Kidney (tissue), 14 donors: Measurements from ENCODE around the gene ADARB1. TPM values are rescaled to one million over a fixed set of nuclear protein-coding genes. Genes with fewer than 3 reads are reported as not detected.

Experiments
- DNase-seq, 5 donors: peaks; one replicate each; pipeline ENCODE4 v3.0.0-alpha.2; 2013 to 2020
- FAIRE-seq: peaks from 2 replicates; lab custom pipeline; 2012; peaks lifted over from hg19 to GRCh38; lab: Jason Lieb, UNC
- H3K27ac ChIP-seq, 2 donors: one replicate each; pipeline ENCODE4 v1.7.0; 2013; ENCODE audit warnings: low read depth in 2 of 2, low read length in 2 of 2, inconsistent platforms in 1 of 2
- H3K27me3 ChIP-seq: one replicate; pipeline ENCODE4 v1.7.1; 2013; ENCODE audit warnings: low read length, inconsistent platforms; ENCODE audit not compliant: control insufficient read depth, insufficient read depth
- H3K36me3 ChIP-seq, 3 donors: one replicate each; pipeline versions ENCODE4 v1.7.0 to v1.7.1; 2013; ENCODE audit warnings: low read length in 3 of 3, control low read depth in 1 of 3, inconsistent platforms in 1 of 3; ENCODE audit not compliant: insufficient read depth in 3 of 3, control insufficient read depth in 2 of 3
- H3K4me1 ChIP-seq, 3 donors: one replicate each; pipeline versions ENCODE4 v1.7.0 to v1.7.1; 2013; ENCODE audit warnings: low read length in 3 of 3, inconsistent platforms in 1 of 3, low read depth in 1 of 3; ENCODE audit not compliant: control insufficient read depth in 2 of 3, insufficient read depth in 2 of 3
- H3K4me3 ChIP-seq, 3 donors: one replicate each; pipeline versions ENCODE4 v1.7.0 to v1.8.1; 2013; ENCODE audit warnings: low read length in 3 of 3, control low read depth in 1 of 3, inconsistent platforms in 1 of 3
- H3K9ac ChIP-seq, 3 donors: one replicate each; pipeline versions ENCODE4 v1.7.0 to v1.7.1; 2013; ENCODE audit warnings: low read length in 3 of 3, control low read depth in 1 of 3, inconsistent platforms in 1 of 3
- H3K9me3 ChIP-seq, 3 donors: one replicate each; pipeline versions ENCODE4 v1.7.0 to v1.7.1; 2013; ENCODE audit warnings: low read length in 3 of 3, control low read depth in 1 of 3, inconsistent platforms in 1 of 3; ENCODE audit not compliant: control insufficient read depth in 2 of 3, insufficient read depth in 1 of 3
- CTCF ChIP-seq: IDR thresholded peaks from 3 replicates; pipeline ENCODE4 v1.5.1; 2012; ENCODE audit warnings: mild to moderate bottlenecking, moderate library complexity, borderline replicate concordance; ENCODE audit not compliant: insufficient read depth; ENCODE audit errors: extremely low read depth
- intact Hi-C: fragments of 100-400 bp; cut with DNase I; formaldehyde crosslinking; loops from one replicate; pipeline ENCODE4 v1.11.1; 2022
- polyA plus RNA-seq: library from polyadenylated mRNA; stranded (reverse); fragments of 350-450 nt; fragmentation: Illumina TruSeq; extraction: RNeasy Lipid Tissue Mini Kit (QIAGEN cat#74804); gene quantifications from one replicate; pipeline ENCODE4 v1.2.3, GENCODE V29; 2014; ENCODE audit warnings: low read depth, low replicate concordance; ENCODE audit not compliant: insufficient read depth
- total RNA-seq: library from RNA; stranded (reverse); fragmentation: NEBNext Ultra II Directional; extraction: Animal tissue kit (Norgen Biotek cat#: 25700); gene quantifications from one replicate; pipeline ENCODE4 v1.2.1, GENCODE V29; 2021
- donor health status: control.
- donor health status: control.
- donor health status: control.
- donor health status: control.
- donor health status: control.
- donor health status: DM: yes; HTN: yes; CAD: no.
- donor health status: Normal renal cell carcinoma (clear cell type).

The ADARB1 gene
- total and polyA plus RNA-seq, 2 donors from 2014 or later, result 6.7 to 34.9 TPM

- no peak for FAIRE-seq
- no peak overlapping the region for H3K9ac ChIP-seq
- no peaks in the 10 kb centered on the region for H3K27me3 ChIP-seq
- intact Hi-C loops, result no loop called here
- no peaks in the 10 kb centered on the region for H3K9me3 ChIP-seq
- H3K4me1 ChIP-seq, result no peaks in the 10 kb centered on the region
- H3K4me3 ChIP-seq, result no peak overlapping the region
- H3K27ac ChIP-seq, result no peak overlapping the region
- no peak for TF ChIP-seq CTCF
- no peak for DNase-seq
- H3K36me3 ChIP-seq, result no peaks in the 10 kb centered on the region
These were observed 152.4 kb downstream of the ADARB1 start for GRCh38 chr21:45226540-45227326.

DNA sequence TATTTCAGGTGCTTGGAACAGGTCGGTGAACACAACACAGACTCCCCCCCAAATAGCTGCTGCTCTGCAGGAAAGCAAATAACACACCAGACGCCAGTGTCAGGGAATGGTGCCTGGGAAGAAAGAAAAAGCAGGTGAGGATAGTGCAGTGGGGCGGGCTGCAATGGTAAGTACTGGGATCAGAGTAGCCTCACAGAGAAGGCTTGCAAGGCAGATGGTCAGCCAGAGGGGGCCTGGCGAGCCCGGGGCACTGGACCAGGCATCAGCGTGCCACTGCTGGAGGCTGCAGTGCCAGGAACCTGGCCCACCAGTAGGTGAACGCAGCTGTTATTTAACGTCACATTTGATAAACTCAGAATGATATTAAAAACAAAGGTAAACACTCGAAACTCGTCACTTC is 153.4 kb downstream of the ADARB1 start:
- DNase-seq (no peak), FAIRE-seq (no peak)
- Histone ChIP-seq H3K27ac (no peak overlapping the region), H3K27me3 (no peaks in the 10 kb centered on the region), H3K4me1 (no peaks in the 10 kb centered on the region), H3K36me3 (no peaks in the 10 kb centered on the region), H3K4me3 (no peak overlapping the region), H3K9ac (no peak overlapping the region), H3K9me3 (no peaks in the 10 kb centered on the region)
- no peak for TF ChIP-seq CTCF
- intact Hi-C loops, result no loop called here

DNA sequence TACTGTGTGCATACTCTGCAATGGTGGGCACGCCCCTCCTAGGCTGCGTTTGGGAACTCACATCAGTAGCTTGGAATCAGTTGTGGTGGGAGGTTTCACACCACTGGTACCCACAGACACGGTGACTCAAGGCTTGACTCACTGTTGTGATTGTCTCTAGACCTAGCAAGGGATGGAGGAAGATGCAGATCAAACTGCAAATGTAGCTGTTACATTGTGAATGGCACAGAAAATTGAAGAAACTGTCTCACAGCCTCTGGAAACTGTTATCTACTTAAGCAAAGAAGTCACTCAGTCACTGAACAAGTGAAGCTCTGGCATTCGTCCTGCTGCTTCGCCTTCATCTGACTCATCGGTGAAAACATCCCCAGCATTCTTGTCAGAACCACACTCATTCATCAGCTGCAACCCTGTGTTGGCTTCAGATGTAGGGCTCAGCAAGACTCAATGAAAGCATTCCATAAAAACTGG is 153.8 kb downstream of the ADARB1 start:
- H3K9me3 ChIP-seq, result no peaks in the 10 kb centered on the region
- FAIRE-seq, result no peak
- no peak overlapping the region for H3K4me3 ChIP-seq
- no peak for DNase-seq
- no peak for TF ChIP-seq CTCF
- H3K27me3 ChIP-seq, result no peaks in the 10 kb centered on the region
- H3K27ac ChIP-seq, result no peak overlapping the region
- no peaks in the 10 kb centered on the region for H3K4me1 ChIP-seq
- H3K9ac ChIP-seq, result no peak overlapping the region
- H3K36me3 ChIP-seq, result no peaks in the 10 kb centered on the region
- intact Hi-C loops, result no loop called here
